Measurements from ENCODE around the gene LPCAT3. TPM values are rescaled to one million over a fixed set of nuclear protein-coding genes. Genes with fewer than 3 reads are reported as not detected.

LPCAT3 gene
- total and polyA plus RNA-seq, 2 of the 4 experiments (the other 2 are of a cell fraction), result 7.0 to 18.6 TPM

GRCh38 chr12:6936194-6936635 lies 82.1 kb downstream of the LPCAT3 start:
- dilution Hi-C loops (cut with HindIII; ENCODE audit: low sequenced_read_pairs, unreplicated experiment), result no loop called here
- POLR2A ChIA-PET (ENCODE audit: unreplicated experiment), result no interaction called here
- ATAC-seq (ENCODE audit: low read depth), result no peak

More at GRCh38 chr12:6936194-6936635, 82.1 kb downstream of the LPCAT3 start:
- H2BK20ac ChIP-seq (ENCODE audit: low read depth, low read length), result no peak overlapping the region
- no peak overlapping the region for H3K14ac ChIP-seq (replicated peaks; ENCODE audit: low read depth, low read length)
- no peak overlapping the region for H2AK5ac ChIP-seq (ENCODE audit: low read depth, low read length)
- H3K4me1 ChIP-seq (ENCODE audit: control insufficient read depth, insufficient read depth, low read length), result peaks cover 9% of the 10 kb centered on the region
- no peak overlapping the region for H4K8ac ChIP-seq (ENCODE audit: low read depth in 2 of 2, low read length in 2 of 2)
- CTCF ChIA-PET, result no interaction called here
- H3K4ac ChIP-seq (ENCODE audit: low read depth, low read length), result no peak overlapping the region
- H3K23ac ChIP-seq (ENCODE audit: low read depth, low read length), result no peak overlapping the region
- H3K56ac ChIP-seq (ENCODE audit: extremely low read depth, insufficient read depth, low read length), result no peak overlapping the region
- H3K9me1 ChIP-seq (ENCODE audit: insufficient read depth, low read length), result peaks cover 5% of the 10 kb centered on the region; the same call in 1 of the 2 replicates
- H4K20me1 ChIP-seq (ENCODE audit: insufficient read depth, low read length), result peaks cover 37% of the 10 kb centered on the region
- peak overlapping the region; percentile 58 for H2AK9ac ChIP-seq (replicated peaks; ENCODE audit: low read depth, low read length, poor library complexity)
- no peaks in the 10 kb centered on the region for H3K9me3 ChIP-seq (ENCODE audit: control insufficient read depth, insufficient read depth, low read length)
- no peak overlapping the region for H3K4me2 ChIP-seq (ENCODE audit: low read depth, low read length)
- no peak overlapping the region for H3K18ac ChIP-seq (ENCODE audit: low read depth, low read length)
- intact Hi-C loops (cut with micrococcal nuclease) (no loop called here), in situ Hi-C loops (cut with MboI; ENCODE audit: low sequenced_read_pairs) (no loop called here)
- no peak for TF ChIP-seq POLR2A (IDR thresholded peaks at IDR 0.05; ENCODE audit: low read depth, low read length)
- TF ChIP-seq USF2 (IDR thresholded peaks at IDR 0.05; ENCODE audit: low read depth, low read length), result no peak
- no peak for TF ChIP-seq MAFK (IDR thresholded peaks at IDR 0.05; ENCODE audit: low read depth, low read length)
- no peak for TF ChIP-seq BHLHE40 (IDR thresholded peaks at IDR 0.05; ENCODE audit: low read depth, low read length)
- TF ChIP-seq SMC3 (IDR thresholded peaks at IDR 0.05; ENCODE audit: low read depth, low read length), result no peak
- TF ChIP-seq FOS (IDR thresholded peaks at IDR 0.05; ENCODE audit: low read depth, low read length), result no peak
- TF ChIP-seq RFX5 (IDR thresholded peaks at IDR 0.05; ENCODE audit: low read depth, low read length), result no peak
- no peak for TF ChIP-seq RAD21 (IDR thresholded peaks at IDR 0.05; ENCODE audit: low read length)
- no peak for TF ChIP-seq NFE2L2 (IDR thresholded peaks at IDR 0.05; ENCODE audit: low read depth, low read length)
- TF ChIP-seq CHD1 (IDR thresholded peaks at IDR 0.05; ENCODE audit: low read depth, low read length), result no peak
- no peak for TF ChIP-seq MXI1 (IDR thresholded peaks at IDR 0.05; ENCODE audit: borderline replicate concordance, low read depth, low read length)
- no peak for TF ChIP-seq RCOR1 (IDR thresholded peaks at IDR 0.05; ENCODE audit: insufficient replicate concordance, low read length)
- no peak for TF ChIP-seq ELK1 (IDR thresholded peaks at IDR 0.05; ENCODE audit: borderline replicate concordance, low read depth, low read length)
- TF ChIP-seq CEBPB (IDR thresholded peaks at IDR 0.05; ENCODE audit: low read depth, low read length), result no peak
- no peak for TF ChIP-seq MAZ (IDR thresholded peaks at IDR 0.05; ENCODE audit: borderline replicate concordance, low read depth, low read length)
- no peak for TF ChIP-seq CTCF (conservative IDR thresholded peaks at IDR 0.05; ENCODE audit: low read depth, low read length)
- H2BK5ac ChIP-seq (ENCODE audit: low read depth, low read length, poor library complexity, severe bottlenecking), result no peak overlapping the region
- no peak overlapping the region for H3K27ac ChIP-seq (ENCODE audit: insufficient read depth, low read length)
- H3K27me3 ChIP-seq (ENCODE audit: control insufficient read depth, insufficient read depth, low read length), result no peaks in the 10 kb centered on the region
- peaks cover 13 to 70% of the 10 kb centered on the region in 2 experiments; a peak in 3 of 4 replicates for H3K79me1 ChIP-seq (ENCODE audit: low read depth in 1 of 2, low read length in 2 of 2)
- H4K5ac ChIP-seq (ENCODE audit: low read depth, low read length), result no peak overlapping the region
- WGBS, 2 experiments (ENCODE audit: extremely low coverage in 2 of 2, insufficient read length in 1 of 2), result 100% methylated on average over 1 of the region's 3 CpGs; no CpG with 5 or more reads in 1 of the 2 experiments
- no peak for DNase-seq
- peaks cover 57% of the 10 kb centered on the region for H3K36me3 ChIP-seq (ENCODE audit: control insufficient read depth, insufficient read depth, low read length)
- no peak overlapping the region for H2BK120ac ChIP-seq (ENCODE audit: low read depth, low read length)
- no TSS peak for BruUV-seq (replicated peaks)
- H4K91ac ChIP-seq (ENCODE audit: insufficient read depth, low read depth, low read length), result no peak overlapping the region
- no peak overlapping the region for H2BK15ac ChIP-seq (ENCODE audit: low read depth, low read length)
- no peak overlapping the region for H3K9ac ChIP-seq (ENCODE audit: low read depth, low read length)
- no peak overlapping the region for H3K4me3 ChIP-seq (ENCODE audit: insufficient read depth, low read depth, low read length)
- no peak overlapping the region for H2AFZ ChIP-seq (replicated peaks; ENCODE audit: low read length, poor library complexity)

Measured in IMR-90 (cell line).